ENCODE results near the gene IL17RD. TPM values are rescaled to one million over a fixed set of nuclear protein-coding genes. Genes with fewer than 3 reads are reported as not detected.
A peak's percentile ranks its signal among the peaks of the same experiment; 100 is the strongest.

IL17RD gene
- total and polyA plus RNA-seq, 2 of the 4 experiments (the other 2 are of a cell fraction), result 0.72 to 0.92 TPM

DNA sequence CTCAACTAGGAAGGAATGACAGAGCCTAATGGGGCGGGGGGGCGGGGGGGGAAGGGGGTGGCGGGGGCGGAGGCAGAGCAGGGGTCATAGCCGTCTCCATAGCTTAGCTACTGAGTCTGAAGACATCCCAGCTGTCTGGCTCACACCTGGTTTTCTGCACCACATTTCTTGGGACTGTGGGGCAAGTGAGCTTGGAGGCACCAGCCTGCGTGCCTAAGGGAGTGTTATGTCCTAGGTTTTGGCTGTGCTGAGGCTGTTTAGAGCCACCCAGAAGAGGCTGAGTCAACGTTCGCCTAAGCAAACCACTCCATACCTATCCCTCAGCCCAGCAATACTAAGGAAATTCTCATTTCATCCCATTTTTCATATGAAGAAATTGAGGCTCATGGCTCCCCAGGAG lies 1.4 kb downstream of the IL17RD start:
- Histone ChIP-seq H4K8ac (ENCODE audit: low read depth in 2 of 2, low read length in 2 of 2) (no peak overlapping the region), H4K20me1 (ENCODE audit: insufficient read depth, low read length) (no peaks in the 10 kb centered on the region; the same call in 1 of the 2 replicates), H3K27ac (ENCODE audit: insufficient read depth, low read length) (no peak overlapping the region), H3K9me3 (ENCODE audit: control insufficient read depth, insufficient read depth, low read length) (no peaks in the 10 kb centered on the region), H2AFZ (replicated peaks; ENCODE audit: low read length, poor library complexity) (peak overlapping the region; percentile 29), H2AK5ac (ENCODE audit: low read depth, low read length) (no peak overlapping the region), H4K91ac (ENCODE audit: insufficient read depth, low read depth, low read length) (no peak overlapping the region), H3K4me1 (ENCODE audit: control insufficient read depth, insufficient read depth, low read length) (peaks cover 4% of the 10 kb centered on the region; the same call in 1 of the 2 replicates), H3K79me1 (ENCODE audit: low read depth in 1 of 2, low read length in 2 of 2) (no peaks in the 10 kb centered on the region), H3K36me3 (ENCODE audit: control insufficient read depth, insufficient read depth, low read length) (no peaks in the 10 kb centered on the region), H2BK5ac (ENCODE audit: low read depth, low read length, poor library complexity, severe bottlenecking) (no peak overlapping the region), H3K9ac (ENCODE audit: low read depth, low read length) (no peak overlapping the region), H2BK120ac (ENCODE audit: low read depth, low read length) (no peak overlapping the region), H3K4ac (ENCODE audit: low read depth, low read length) (no peak overlapping the region), H2AK9ac (replicated peaks; ENCODE audit: low read depth, low read length, poor library complexity) (peak overlapping the region; percentile 71), H4K5ac (ENCODE audit: low read depth, low read length) (no peak overlapping the region), H3K4me3 (ENCODE audit: insufficient read depth, low read depth, low read length) (no peak overlapping the region), H2BK20ac (ENCODE audit: low read depth, low read length) (no peak overlapping the region), H3K56ac (ENCODE audit: extremely low read depth, insufficient read depth, low read length) (no peak overlapping the region), H3K27me3 (ENCODE audit: control insufficient read depth, insufficient read depth, low read length) (peaks cover 37% of the 10 kb centered on the region), H3K14ac (replicated peaks; ENCODE audit: low read depth, low read length) (no peak overlapping the region), H2BK15ac (ENCODE audit: low read depth, low read length) (no peak overlapping the region), H3K18ac (ENCODE audit: low read depth, low read length) (no peak overlapping the region), H3K4me2 (ENCODE audit: low read depth, low read length) (no peak overlapping the region; the same call in 1 of the 2 replicates), H3K9me1 (ENCODE audit: insufficient read depth, low read length) (no peaks in the 10 kb centered on the region), H3K23ac (ENCODE audit: low read depth, low read length) (peak overlapping the region; percentile 42; the same call in 1 of the 2 replicates)
- WGBS, 2 experiments (ENCODE audit: extremely low coverage in 2 of 2, insufficient read length in 1 of 2), result no CpG with 5 or more reads among the region's 8 CpGs
- TF ChIP-seq MAZ (IDR thresholded peaks at IDR 0.05; ENCODE audit: borderline replicate concordance, low read depth, low read length), result no peak
- TF ChIP-seq CEBPB (IDR thresholded peaks at IDR 0.05; ENCODE audit: low read depth, low read length), result no peak
- no peak for TF ChIP-seq MXI1 (IDR thresholded peaks at IDR 0.05; ENCODE audit: borderline replicate concordance, low read depth, low read length)
- TF ChIP-seq, protein P1, sequence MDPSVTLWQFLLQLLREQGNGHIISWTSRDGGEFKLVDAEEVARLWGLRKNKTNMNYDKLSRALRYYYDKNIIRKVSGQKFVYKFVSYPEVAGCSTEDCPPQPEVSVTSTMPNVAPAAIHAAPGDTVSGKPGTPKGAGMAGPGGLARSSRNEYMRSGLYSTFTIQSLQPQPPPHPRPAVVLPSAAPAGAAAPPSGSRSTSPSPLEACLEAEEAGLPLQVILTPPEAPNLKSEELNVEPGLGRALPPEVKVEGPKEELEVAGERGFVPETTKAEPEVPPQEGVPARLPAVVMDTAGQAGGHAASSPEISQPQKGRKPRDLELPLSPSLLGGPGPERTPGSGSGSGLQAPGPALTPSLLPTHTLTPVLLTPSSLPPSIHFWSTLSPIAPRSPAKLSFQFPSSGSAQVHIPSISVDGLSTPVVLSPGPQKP (IDR thresholded peaks at IDR 0.05; ENCODE audit: borderline replicate concordance, low read depth, low read length), result no peak
- no peak for TF ChIP-seq CHD1 (IDR thresholded peaks at IDR 0.05; ENCODE audit: low read depth, low read length)
- no peak for TF ChIP-seq NFE2L2 (IDR thresholded peaks at IDR 0.05; ENCODE audit: low read depth, low read length)
- no peak for TF ChIP-seq POLR2A (IDR thresholded peaks at IDR 0.05; ENCODE audit: low read depth, low read length)
- TF ChIP-seq BHLHE40 (IDR thresholded peaks at IDR 0.05; ENCODE audit: low read depth, low read length), result no peak
- TF ChIP-seq, protein P2, sequence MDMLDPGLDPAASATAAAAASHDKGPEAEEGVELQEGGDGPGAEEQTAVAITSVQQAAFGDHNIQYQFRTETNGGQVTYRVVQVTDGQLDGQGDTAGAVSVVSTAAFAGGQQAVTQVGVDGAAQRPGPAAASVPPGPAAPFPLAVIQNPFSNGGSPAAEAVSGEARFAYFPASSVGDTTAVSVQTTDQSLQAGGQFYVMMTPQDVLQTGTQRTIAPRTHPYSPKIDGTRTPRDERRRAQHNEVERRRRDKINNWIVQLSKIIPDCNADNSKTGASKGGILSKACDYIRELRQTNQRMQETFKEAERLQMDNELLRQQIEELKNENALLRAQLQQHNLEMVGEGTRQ (IDR thresholded peaks at IDR 0.05; ENCODE audit: low read depth, low read length), result no peak
- no peak for TF ChIP-seq RCOR1 (IDR thresholded peaks at IDR 0.05; ENCODE audit: insufficient replicate concordance, low read length)
- TF ChIP-seq FOS (IDR thresholded peaks at IDR 0.05; ENCODE audit: low read depth, low read length), result no peak
- no peak for TF ChIP-seq SMC3 (IDR thresholded peaks at IDR 0.05; ENCODE audit: low read depth, low read length)
- TF ChIP-seq MAFK (IDR thresholded peaks at IDR 0.05; ENCODE audit: low read depth, low read length), result no peak
- TF ChIP-seq, protein P3, sequence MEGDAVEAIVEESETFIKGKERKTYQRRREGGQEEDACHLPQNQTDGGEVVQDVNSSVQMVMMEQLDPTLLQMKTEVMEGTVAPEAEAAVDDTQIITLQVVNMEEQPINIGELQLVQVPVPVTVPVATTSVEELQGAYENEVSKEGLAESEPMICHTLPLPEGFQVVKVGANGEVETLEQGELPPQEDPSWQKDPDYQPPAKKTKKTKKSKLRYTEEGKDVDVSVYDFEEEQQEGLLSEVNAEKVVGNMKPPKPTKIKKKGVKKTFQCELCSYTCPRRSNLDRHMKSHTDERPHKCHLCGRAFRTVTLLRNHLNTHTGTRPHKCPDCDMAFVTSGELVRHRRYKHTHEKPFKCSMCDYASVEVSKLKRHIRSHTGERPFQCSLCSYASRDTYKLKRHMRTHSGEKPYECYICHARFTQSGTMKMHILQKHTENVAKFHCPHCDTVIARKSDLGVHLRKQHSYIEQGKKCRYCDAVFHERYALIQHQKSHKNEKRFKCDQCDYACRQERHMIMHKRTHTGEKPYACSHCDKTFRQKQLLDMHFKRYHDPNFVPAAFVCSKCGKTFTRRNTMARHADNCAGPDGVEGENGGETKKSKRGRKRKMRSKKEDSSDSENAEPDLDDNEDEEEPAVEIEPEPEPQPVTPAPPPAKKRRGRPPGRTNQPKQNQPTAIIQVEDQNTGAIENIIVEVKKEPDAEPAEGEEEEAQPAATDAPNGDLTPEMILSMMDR (conservative IDR thresholded peaks at IDR 0.05; ENCODE audit: low read depth, low read length), result no peak
- no peak for TF ChIP-seq RAD21 (IDR thresholded peaks at IDR 0.05; ENCODE audit: low read length)
- no peak for TF ChIP-seq RFX5 (IDR thresholded peaks at IDR 0.05; ENCODE audit: low read depth, low read length)
- intact Hi-C loops (cut with micrococcal nuclease) (loop anchor here (5.0 kb wide), 1 partner anchor 156 kb away; no protein-coding TSS in a partner anchor), in situ Hi-C loops (cut with MboI; ENCODE audit: low sequenced_read_pairs) (loop anchor here (25.0 kb wide), 1 partner anchor 399 kb away; the partner anchor contains the start of gene PDE12), dilution Hi-C loops (cut with HindIII; ENCODE audit: low sequenced_read_pairs, unreplicated experiment) (no loop called here)
- no peak for ATAC-seq (ENCODE audit: low read depth)
- POLR2A ChIA-PET (ENCODE audit: unreplicated experiment), result no interaction called here
- no TSS peak for BruUV-seq (replicated peaks)
- DNase-seq, result no peak
- CTCF ChIA-PET, result no interaction called here
